ENCODE data around the gene CC2D1B.
"Not testable (repeated sequence)": the region's sequence is repeated elsewhere in the genome, so short reads cannot be mapped to it uniquely, and the experiment has no call there.

Gene CC2D1B, protein sequence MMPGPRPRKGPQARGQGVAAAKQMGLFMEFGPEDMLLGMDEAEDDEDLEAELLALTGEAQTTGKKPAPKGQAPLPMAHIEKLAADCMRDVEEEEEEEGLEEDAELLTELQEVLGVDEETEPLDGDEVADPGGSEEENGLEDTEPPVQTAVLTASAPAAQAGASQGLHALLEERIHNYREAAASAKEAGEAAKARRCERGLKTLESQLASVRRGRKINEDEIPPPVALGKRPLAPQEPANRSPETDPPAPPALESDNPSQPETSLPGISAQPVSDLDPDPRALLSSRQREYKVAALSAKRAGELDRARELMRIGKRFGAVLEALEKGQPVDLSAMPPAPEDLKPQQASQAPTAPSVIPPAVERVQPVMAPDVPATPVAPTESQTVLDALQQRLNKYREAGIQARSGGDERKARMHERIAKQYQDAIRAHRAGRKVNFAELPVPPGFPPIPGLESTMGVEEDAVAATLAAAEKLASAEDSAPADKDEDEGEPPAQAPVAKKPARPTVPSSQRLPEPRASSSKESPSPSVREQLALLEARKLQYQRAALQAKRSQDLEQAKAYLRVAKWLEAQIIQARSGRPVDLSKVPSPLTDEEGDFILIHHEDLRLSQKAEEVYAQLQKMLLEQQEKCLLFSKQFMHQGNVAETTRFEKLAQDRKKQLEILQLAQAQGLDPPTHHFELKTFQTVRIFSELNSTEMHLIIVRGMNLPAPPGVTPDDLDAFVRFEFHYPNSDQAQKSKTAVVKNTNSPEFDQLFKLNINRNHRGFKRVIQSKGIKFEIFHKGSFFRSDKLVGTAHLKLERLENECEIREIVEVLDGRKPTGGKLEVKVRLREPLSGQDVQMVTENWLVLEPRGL

DNA sequence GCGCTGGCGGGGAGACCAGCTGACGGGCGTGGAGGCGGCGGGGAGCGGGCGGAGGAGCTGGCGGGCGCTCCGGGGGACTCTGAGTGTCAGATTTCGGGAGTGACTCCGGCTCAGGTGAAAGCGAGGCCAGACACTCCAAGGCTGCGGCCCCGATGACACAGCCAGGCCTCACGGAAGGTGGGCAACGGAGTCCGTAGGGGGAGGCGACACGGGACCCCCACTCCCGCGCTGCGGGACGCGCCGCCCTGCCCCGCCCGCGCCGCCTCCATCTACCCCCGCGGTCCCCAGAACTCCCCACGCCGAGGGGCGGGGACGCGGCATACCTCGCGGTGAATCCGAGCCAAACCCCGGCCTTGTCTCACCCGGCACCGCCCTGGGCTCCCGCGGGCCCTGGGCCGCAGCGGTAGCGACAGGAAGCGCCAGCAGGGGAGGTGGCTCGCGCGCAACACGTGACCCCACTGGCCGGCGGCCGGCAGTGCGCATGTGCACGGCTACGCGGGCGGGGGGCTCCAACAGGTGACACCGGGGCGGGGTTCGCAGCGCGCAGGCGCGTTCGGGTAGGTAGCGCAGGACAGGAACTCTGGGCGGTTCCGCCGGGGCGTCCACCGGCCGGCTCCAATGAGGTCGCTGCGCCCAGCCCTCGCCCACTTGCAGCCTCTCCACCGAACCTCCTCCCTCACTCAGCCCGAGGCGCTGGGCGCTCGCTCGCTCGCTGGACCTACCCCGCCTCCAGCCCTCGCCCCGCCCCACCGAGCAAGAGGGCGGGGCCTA lies at the start of gene CC2D1B:
CC2D1B (minus strand) TSS at position 460 of the 771 bp plus-strand sequence. CDS start 1,585 bp downstream, outside the sequence.
- peak; percentile 100 for DNase-seq

DNA sequence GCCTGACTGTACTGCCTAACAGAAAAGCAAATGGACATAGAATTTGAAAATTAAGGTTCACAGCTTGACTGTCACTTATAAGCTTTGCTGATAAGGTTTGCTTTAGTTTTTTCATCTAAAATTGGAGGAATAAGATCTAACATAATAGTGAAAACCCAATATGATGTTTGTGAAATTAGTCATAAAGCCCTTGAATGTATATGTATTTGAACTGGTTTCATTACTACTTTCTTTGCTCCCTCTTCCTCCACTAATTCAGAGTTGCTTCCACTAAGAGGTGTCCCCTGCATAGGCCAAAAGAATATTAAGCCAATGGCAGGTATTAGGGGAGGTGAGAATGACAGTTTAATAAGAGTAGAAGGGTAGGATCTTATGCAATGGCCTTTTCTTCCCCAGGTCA lies 48.9 kb upstream of the CC2D1B start:
- no peak for DNase-seq

DNA sequence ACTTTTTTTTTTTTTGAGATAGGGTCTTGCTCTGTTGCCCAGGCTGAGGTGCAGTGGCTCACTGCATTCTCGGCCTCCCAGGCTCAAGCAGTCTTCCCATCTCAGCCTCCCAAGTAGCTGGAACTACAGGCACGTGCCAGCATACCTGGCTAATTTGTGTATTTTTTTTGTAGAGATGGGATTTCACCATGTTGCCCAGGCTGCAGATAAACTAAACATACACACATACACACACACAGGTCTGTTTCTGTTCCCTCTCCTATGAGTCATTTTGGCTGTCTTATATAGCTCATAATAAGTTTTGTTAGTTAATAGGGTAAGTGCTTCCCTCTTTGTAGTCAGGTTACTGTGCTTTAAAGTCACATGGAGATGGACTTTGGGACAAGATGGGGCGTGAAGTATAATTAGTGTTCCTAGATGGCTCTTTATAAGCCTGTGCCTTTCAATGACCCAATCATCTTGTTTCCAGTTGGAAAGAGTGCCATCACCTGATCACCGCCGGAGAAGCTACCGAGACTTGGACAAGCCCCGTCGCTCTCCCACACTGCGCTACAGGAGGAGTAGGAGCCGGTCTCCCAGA lies 47.5 kb upstream of the CC2D1B start:
- DNase-seq = no peak

DNA sequence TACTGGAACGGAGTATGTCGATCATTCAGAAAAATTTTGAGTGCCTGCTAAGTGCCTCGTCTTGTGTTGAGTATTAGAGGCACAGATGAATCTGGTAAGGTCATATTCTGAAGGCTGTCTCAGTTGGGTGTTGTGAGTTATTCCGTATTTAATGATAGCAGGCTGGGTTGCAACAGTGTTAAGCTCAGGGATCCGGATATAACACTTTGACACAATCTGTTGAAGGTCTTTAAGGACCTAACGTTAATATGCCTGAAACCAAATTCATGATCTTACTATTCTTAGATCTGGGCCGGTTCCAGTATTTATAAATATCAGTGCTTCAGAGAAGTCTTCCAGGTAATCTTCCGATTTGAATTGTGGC lies 39.0 kb upstream of the CC2D1B start:
- no peak for DNase-seq

DNA sequence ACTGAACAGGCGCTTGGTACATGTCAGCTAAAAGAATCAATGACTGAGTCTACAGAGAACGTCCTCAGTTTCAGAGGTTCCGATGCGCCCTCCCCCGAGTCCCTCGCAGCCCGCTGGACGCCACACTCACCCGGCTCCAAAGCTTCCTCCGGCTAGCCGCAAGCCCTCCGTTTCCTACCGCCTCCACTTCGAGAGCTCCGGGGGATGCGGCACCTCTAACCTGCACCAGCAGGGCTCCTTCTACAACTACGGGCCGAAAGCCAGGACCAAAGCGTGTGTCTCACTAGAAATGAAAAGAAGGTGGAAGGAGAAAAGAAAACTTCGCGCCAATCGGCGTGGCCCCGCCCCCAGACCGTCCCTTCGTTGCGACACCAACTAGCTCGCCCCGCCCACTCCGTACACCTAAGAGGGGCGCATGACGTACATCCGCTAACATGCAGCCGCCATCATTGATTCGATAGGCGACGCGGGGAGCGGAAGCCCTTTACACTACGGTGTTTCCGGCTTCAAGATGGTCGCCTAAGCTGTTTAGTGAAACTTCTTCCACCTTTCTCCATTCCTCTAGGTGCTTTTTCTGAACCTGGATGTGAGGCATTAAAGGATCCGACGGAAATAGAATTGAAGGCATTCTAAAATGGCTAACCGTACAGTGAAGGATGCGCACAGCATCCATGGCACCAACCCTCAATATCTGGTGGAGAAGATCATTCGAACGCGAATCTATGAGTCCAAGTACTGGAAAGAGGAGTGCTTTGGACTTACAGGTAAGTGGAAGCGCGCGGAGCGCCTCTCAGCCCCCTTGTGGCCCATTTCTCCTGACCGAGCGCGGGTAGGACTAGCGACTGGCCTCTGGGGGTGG lies 38.3 kb upstream of the CC2D1B start, which contains the start of the genes ORC1 and PRPF38A:
ORC1 (minus strand) TSS at position 308 of the 859 bp plus-strand sequence. CDS start 2,200 bp downstream, outside the sequence.
PRPF38A (plus strand) TSS at position 487 of the 859 bp plus-strand sequence; CDS start at position 635, 148 bp downstream.
- DNase-seq = peak; percentile 98

DNA sequence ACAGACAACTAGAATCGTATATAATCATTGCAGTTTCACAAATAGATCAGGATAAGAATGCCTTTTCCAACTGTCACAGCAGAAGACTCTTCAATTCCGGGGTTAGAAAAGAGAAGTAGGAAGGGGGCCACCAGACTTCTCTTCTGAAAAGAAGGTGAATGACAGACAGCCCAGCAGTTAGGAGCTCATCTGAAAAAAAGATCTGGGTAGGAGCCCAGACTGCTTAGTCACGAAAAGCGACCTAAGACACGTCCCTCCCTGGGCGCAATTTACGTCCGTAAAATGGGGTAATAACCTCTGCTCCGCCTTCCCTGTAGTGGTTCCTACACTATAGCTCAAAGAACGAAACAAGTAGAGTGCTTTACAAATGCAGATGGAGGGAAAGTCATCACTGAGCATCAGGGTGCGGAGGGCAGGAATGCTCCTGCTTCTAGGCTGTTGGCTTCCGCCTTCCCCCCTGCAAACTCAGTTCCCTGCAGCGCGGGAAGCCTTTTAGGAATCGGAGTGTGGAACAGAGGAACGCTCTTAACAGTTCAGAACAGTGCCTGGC lies 37.6 kb upstream of the CC2D1B start:
- DNase-seq = peak; percentile 75

DNA sequence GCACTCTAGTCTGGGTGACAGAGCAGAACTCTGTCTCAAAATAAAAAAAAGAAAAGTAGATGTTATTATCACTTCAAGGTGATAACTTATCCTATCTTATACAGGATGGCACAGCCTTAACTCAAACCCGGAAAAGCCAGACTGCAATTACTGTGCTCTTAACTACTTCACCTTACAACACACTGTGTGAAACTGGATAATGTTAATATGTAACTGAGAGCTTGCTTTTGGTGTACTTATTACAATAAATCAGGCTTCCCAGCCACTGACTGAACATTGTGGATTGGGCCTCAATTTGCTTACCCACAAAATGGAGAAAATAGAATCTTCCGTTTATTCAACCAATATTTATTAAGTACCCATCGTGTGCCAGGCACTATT lies 36.8 kb upstream of the CC2D1B start:
- DNase-seq = no peak

DNA sequence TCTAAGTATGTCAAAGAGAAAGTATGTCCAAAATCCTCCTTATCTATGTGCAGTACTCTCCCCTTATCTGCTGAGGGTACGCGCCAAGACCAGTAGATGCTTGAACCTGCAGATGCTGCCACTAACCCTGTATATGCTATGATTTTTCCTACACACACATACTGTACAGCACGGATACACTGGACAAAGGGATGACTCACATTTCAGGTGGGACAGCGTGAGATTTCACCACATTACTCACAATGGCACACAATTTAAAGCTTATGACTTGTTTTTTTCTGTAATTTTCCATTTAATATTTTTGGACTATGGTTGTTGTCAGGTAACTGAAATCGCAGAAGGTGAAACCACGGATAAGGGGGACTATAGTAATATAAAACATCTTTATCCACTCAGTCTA lies 34.1 kb upstream of the CC2D1B start:
- no peak for DNase-seq

DNA sequence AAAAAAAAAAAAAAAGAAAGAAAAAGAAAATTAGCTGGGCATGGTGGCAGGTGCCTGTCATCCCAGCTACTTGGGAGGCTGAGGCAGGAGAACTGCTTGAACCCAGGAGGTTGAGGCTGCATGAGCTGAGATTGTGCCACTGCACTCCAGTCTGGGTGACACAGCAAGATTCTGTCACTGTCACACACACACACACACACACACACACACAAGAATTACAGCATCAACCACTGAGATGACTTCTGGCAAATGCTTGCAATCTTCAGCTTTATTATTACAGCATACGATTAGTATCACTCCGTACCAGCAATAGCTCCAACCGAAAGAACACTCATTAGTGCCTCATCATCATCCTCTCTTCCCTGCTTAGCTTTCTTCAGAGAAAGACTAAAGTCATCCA lies 33.6 kb upstream of the CC2D1B start:
- DNase-seq = no peak

DNA sequence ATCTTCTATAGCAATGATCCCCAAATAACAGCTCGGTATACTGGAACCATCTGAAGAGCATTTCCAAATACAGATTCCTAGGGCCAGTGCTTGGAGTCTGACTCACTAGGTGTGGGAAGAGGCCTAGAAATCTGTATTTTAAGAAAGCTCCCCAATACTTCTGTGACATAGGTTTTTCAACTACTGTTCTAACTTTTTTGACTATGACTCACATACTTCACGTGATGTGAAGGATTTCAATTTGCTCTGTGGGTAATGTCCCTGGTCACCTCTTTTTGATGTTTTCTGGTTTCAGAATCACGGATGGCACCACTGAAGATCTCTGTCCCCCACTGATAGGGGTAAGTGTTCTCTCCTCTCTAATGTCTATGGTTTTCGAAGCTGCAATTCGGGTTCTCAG lies 27.2 kb upstream of the CC2D1B start:
- no peak for DNase-seq

DNA sequence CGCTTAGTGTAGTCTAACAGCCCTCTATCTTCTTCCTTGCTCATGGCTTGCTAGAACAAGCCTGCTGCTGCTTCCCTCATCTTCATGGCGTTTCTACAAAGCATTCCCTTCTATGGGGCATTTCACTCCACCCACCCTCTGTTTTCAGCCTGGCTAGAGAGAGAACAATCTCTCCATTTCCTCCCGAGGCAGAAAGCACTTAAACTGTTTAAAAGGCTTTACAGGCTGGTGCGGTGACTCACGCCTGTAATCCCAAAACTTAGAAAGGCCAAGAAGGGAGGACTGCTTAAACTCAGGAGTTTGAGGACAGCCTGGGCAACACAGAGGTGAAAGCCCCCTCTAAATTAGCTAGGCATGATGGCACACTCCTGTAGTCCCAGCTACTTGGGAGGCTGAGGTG lies 20.5 kb upstream of the CC2D1B start:
- DNase-seq = no peak

DNA sequence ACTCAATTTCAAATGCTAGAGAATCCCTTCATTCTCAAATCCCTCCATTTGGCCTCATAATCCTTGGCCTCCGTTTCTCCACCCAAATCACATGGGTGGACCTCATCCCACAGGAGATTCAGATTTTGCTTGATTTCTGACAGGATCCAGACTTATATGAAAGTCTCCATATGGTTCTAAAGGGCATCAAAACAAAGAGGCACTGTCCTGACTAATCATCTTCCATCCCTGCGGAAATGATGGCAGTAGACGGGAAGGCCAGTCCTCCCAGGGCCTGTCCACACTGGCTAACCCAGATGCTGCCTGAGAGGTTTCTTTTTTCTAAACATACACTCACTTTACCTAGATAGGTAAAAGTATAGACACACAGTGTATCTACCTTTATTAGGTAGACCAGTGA lies 19.4 kb upstream of the CC2D1B start:
- DNase-seq = no peak

DNA sequence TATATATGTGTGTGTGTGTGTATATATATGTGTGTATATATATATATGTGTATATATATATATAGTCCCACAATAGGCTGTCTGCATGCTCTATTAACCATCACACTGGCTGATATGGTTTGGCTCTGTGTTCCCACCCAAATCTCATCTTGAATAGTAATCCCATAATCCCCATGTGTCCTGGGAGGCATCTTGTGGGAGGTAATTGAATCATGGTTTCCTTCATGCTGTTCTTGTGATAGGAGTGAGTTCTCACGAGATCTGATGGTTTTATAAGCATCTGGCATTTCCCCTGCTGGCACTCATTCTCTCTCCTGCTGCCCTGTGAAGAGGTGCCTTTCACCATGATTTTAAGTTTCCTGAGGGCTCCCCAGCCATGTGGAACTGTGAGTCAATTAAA lies 3.8 kb upstream of the CC2D1B start:
- DNase-seq = not testable (repeated sequence)

DNA sequence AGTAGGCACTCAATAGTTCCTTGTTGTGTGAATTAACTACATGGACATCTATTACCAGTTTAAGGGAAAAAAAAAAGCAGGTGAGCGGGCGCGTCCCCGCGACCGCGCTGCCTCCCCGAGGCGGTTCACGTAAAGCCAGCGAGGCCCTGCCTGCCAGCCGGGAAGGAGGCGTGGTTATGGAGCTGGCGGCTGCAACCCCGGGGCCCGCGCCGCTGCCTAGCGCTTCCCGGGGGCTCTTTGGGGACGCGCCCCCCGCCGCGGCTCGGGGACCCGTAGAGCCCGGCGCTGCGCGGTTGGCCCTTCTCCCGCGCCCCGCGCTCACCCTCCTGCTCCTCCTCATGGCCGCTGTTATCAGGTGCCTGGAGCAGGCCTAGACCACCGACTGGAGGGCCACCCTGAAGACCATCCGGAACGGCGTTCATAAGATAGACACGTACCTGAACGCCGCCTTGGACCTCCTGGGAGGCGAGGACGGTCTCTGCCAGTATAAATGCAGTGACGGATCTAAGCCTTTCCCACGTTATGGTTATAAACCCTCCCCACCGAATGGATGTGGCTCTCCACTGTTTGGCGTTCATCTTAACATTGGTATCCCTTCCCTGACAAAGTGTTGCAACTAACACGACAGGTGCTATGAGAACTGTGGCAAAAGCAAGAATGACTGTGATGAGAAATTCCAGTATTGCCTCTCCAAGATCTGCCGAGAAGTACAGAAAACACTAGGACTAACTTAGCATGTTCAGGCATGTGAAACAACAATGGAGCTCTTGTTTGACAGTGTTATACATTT lies 2.6 kb upstream of the CC2D1B start:
- DNase-seq = peak; percentile 65

DNA sequence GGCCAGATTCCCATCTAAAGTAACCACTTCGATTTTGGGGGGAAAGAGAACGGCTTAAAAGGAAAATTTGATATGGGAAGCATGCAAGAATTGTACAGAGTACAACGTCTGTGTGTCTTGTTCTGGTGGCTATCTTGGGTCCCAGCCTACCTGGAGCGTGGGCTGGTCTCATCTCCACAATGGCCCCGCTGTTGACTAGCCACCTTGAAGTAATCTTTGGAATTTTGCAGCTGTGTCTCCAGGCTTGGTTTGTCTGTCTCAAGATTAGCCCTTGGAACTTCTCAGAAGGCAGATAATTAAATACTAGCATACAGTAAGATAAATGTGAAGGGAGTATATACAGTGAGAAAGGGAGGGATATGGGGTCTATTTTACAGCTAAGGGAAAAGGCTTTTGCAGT lies 1.3 kb upstream of the CC2D1B start:
- DNase-seq = no peak

DNA sequence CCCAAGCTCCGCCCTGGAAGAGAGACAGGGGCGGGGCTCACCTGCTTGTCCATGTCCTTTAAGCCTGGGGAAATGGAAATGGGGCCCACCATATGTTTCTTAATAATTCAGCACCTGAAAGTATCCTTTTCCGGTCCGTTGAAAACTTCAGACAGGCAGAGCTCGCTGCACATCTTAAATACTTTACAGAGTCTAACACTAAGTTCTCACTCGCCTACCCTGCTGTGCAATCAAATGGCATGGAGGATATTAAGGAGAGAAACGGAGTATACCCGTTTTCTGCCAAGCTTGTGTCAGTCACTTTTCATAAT lies 467 bp upstream of the CC2D1B start:
- no peak for DNase-seq

DNA sequence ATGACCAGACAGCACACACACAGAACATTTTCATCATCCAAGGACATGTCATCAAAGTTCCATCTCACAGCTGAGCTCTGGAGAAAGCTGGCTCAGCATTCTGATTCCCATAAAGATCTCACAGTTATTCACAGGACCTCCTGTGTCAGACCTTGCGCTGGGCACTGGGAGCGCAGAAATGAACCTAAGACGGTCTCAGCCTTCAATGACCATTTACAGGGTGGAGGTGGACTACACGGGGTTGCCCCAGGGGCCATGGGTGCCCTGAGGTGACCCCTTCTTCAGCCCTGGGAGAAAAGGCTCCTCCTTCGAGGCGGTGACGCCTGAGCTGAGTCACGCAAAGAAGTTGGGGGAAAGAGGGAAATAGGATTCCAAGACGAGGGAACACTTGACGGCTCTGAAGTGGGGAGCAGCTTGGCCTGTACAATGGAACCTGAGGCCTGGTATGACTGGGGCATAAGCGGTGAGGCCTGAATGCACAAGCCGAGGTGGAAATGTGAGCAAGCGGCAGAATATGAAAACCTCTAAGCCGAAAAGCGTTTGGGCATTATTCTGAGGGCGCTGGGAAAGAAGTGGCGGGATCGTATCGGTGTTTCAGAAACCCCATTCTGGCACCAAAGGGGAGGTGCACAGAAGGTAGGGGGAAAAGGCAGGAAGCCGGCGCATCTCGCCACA lies 797 bp downstream of the CC2D1B start:
- peak; percentile 28 for DNase-seq

DNA sequence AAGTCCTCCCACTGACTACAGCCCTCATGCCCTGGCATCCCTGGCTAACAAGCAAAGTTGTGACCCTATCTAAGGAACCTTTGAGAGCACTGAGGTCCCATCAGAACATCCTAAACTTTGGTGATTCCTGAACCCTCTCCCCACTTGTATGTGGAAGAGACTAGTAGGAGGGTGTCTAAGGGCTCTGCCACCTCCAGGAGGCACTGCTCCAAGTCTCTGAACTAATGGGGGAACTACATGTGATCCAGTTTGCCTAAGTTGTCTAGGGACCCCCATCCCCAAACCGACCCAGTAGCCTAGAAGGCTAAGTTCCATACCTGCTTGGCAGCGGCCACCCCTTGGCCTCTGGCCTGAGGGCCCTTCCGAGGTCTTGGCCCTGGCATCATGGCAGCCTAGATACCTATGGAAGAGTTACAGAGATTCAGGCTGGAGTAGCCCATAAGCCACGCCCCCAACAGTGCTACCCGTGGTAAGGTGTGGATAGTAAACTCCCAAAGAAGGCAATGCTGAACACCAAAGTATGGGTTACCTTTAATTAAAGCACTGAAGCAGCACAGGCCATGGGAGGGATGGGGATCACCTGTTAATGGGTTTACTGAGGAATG lies 1.7 kb downstream of the CC2D1B start:
- DNase-seq = peak; percentile 13

DNA sequence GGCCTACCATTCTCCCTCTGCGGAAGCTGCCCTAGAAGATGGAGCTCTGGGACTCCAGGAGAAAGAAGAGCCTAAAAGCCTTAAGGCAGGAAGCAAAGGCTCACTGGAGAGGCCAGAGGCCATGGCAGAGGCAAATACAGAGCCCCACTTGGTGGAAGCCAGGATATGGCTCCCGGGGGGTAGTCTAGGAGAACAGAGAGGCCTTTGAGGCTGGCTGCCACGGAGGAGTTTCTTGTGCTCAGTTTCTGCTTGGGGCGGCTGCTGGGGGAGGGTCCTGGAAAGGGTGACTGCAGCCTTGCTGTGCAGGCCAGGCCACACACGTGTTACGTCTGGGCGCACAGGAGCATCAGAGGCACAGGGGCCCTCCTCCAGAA lies 5.4 kb downstream of the CC2D1B start:
- DNase-seq = no peak
